Measurements from ENCODE around the gene CD14.
"Not testable (repeated sequence)": the region's sequence is repeated elsewhere in the genome, so short reads cannot be mapped to it uniquely, and the experiment has no call there.

CD14 gene

DNA sequence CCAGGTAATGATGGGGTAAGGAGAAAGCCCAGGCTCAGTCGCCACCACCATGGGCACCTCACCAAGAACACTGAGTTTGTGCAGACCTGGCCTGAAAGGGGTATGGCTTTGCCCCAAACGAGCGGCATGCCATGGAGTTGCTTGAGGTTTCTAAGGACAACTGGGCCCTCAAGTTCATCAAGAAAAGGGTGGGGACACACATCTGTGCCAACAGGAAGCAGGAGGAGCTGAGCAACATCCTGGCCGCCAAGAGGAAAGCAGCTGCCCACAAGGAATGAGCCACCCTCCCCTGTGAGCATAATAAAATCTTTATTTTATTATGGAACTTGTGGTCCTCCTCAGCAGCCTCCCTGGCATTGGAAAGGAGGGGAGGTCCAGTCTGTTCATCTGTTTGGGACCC, 23.8 kb downstream of the CD14 start:
- Histone ChIP-seq H3K9me3 (ENCODE audit: control insufficient read depth in 1 of 2, low read length in 2 of 2) (no peaks in the 10 kb centered on the region), H3K27ac (ENCODE audit: low read length) (peak overlapping the region; percentile 63), H3K36me3 (ENCODE audit: control insufficient read depth in 1 of 2, insufficient read depth in 2 of 2, low read length in 2 of 2) (no peaks in the 10 kb centered on the region), H3K4me3 (ENCODE audit: low read depth in 1 of 2, low read length in 2 of 2) (no peak overlapping the region), H3K4me1 (ENCODE audit: control insufficient read depth in 1 of 2, insufficient read depth in 2 of 2, low read length in 2 of 2) (peaks cover 0 to 9% of the 10 kb centered on the region in 2 donors), H3K27me3 (ENCODE audit: low read depth, low read length) (no peaks in the 10 kb centered on the region)

DNA sequence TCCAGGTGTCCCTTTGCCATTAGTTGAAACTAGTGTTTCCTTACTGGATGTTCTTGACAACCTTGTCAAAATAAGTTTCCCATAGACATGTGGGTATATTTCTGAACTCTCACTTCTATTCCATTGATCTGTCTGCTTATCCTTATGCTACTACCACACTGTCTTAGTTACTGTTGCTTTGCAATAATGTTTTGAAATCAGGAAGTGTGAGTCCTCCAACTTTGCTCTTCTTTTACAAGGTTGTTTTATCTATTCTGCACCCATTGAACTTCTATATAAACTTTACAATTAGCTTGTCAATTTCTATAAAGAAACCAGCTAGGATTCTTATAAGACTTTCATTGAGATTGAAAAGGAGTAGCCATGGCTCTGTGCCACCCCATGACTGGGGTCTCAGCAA, 24.3 kb downstream of the CD14 start:
- H3K4me3 ChIP-seq (ENCODE audit: low read depth in 1 of 2, low read length in 2 of 2), result no peak overlapping the region
- H3K36me3 ChIP-seq (ENCODE audit: control insufficient read depth in 1 of 2, insufficient read depth in 2 of 2, low read length in 2 of 2), result no peaks in the 10 kb centered on the region
- peaks cover 0 to 9% of the 10 kb centered on the region in 2 donors for H3K4me1 ChIP-seq (ENCODE audit: control insufficient read depth in 1 of 2, insufficient read depth in 2 of 2, low read length in 2 of 2)
- H3K27ac ChIP-seq (ENCODE audit: low read length), result peak overlapping the region; percentile 63
- H3K27me3 ChIP-seq (ENCODE audit: low read depth, low read length), result no peaks in the 10 kb centered on the region
- no peaks in the 10 kb centered on the region for H3K9me3 ChIP-seq (ENCODE audit: control insufficient read depth in 1 of 2, low read length in 2 of 2)

DNA sequence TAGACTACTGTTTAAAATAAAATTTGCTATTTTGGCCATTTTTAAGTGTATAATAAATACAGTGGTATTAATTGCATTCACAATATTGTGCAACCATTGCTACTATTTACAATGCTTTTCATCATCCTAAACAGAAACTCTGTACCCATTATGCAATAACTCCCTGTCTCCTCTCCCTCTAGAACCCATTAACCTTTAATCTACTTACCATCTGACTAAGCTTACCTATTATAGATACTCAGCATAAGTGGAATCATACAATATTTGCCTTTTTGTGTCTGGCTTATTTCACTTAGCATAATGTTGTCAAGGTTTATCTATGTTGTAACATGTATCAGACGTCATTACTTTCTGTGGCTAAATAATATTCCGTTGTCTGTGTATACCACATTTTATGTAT, 25.9 kb downstream of the CD14 start:
- Histone ChIP-seq H3K9me3 (ENCODE audit: control insufficient read depth in 1 of 2, low read length in 2 of 2) (no peaks in the 10 kb centered on the region), H3K4me3 (ENCODE audit: low read depth in 1 of 2, low read length in 2 of 2) (no peak overlapping the region), H3K27ac (ENCODE audit: low read length) (no peak overlapping the region), H3K36me3 (ENCODE audit: control insufficient read depth in 1 of 2, insufficient read depth in 2 of 2, low read length in 2 of 2) (no peaks in the 10 kb centered on the region), H3K4me1 (ENCODE audit: control insufficient read depth in 1 of 2, insufficient read depth in 2 of 2, low read length in 2 of 2) (peaks cover 0 to 9% of the 10 kb centered on the region in 2 donors), H3K27me3 (ENCODE audit: low read depth, low read length) (no peaks in the 10 kb centered on the region)

DNA sequence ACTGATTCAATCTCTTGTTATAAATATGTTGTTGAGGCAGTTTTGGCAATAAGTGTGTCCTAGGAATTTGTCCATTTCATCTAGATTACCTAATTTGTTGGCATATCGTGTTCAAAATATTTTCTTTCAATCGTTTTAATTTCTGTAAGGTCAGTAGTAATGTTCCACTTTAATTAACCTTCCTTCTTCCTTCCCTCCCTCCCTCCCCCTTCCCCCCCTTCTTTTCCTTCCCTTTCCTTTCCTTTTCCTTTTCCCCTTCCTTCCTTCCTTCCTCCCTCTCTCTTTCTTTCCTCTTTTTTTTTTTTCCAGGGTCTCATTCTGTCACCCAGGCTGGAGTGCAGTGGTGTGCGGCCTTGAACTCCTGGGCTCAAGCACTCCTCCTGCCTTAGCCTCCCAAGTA, 27.1 kb downstream of the CD14 start:
- Histone ChIP-seq H3K4me1 (ENCODE audit: control insufficient read depth in 1 of 2, insufficient read depth in 2 of 2, low read length in 2 of 2) (peaks cover 0 to 9% of the 10 kb centered on the region in 2 donors), H3K9me3 (ENCODE audit: control insufficient read depth in 1 of 2, low read length in 2 of 2) (no peaks in the 10 kb centered on the region), H3K36me3 (ENCODE audit: control insufficient read depth in 1 of 2, insufficient read depth in 2 of 2, low read length in 2 of 2) (no peaks in the 10 kb centered on the region), H3K4me3 (ENCODE audit: low read depth in 1 of 2, low read length in 2 of 2) (no peak overlapping the region), H3K27me3 (ENCODE audit: low read depth, low read length) (no peaks in the 10 kb centered on the region), H3K27ac (ENCODE audit: low read length) (no peak overlapping the region)

DNA sequence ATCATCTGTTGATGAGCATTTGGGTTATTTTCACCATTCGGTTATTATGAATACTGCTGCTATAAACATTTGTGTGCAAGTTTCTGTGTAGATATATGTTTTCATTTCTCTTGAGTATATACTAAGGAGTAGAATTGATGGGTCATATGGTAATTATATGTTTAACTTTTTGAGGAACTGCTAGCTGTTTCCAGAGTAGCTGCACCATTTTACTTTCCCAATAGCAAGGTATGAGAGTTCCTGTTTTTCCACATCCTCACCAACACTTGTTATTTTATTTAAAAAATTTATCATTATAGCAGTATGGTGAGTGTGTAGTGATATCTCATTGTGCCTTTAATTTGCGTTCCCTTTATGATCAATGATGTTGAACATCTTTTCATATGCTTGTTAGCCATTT, 29.2 kb downstream of the CD14 start:
- H3K27ac ChIP-seq (ENCODE audit: low read length), result no peak overlapping the region

DNA sequence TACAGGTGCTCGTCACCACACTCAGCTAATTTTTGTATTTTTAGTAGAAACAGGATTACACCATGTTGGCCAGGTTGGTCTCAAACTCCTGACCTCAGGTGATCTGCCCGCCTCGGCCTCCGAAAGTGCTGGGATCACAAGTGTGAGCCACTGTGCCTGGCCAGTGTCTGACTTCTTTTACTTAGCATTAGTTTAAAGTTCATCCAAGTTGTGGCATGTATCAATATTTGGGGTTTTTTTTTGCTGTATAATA, 29.6 kb downstream of the CD14 start:
- not testable (repeated sequence) for H3K27me3 ChIP-seq (ENCODE audit: low read depth, low read length); H3K36me3 ChIP-seq (ENCODE audit: control insufficient read depth in 1 of 2, insufficient read depth in 2 of 2, low read length in 2 of 2); H3K4me3 ChIP-seq (ENCODE audit: low read depth in 1 of 2, low read length in 2 of 2); H3K4me1 ChIP-seq (ENCODE audit: control insufficient read depth in 1 of 2, insufficient read depth in 2 of 2, low read length in 2 of 2); H3K9me3 ChIP-seq (ENCODE audit: control insufficient read depth in 1 of 2, low read length in 2 of 2); H3K27ac ChIP-seq (ENCODE audit: low read length)

More for the DNA sequence above, 29.2 kb downstream of the CD14 start:
- Histone ChIP-seq H3K27me3 (ENCODE audit: low read depth, low read length) (no peaks in the 10 kb centered on the region), H3K4me3 (ENCODE audit: low read depth in 1 of 2, low read length in 2 of 2) (no peak overlapping the region), H3K9me3 (ENCODE audit: control insufficient read depth in 1 of 2, low read length in 2 of 2) (no peaks in the 10 kb centered on the region), H3K4me1 (ENCODE audit: control insufficient read depth in 1 of 2, insufficient read depth in 2 of 2, low read length in 2 of 2) (peaks cover 0 to 6% of the 10 kb centered on the region in 2 donors), H3K36me3 (ENCODE audit: control insufficient read depth in 1 of 2, insufficient read depth in 2 of 2, low read length in 2 of 2) (no peaks in the 10 kb centered on the region)

DNA sequence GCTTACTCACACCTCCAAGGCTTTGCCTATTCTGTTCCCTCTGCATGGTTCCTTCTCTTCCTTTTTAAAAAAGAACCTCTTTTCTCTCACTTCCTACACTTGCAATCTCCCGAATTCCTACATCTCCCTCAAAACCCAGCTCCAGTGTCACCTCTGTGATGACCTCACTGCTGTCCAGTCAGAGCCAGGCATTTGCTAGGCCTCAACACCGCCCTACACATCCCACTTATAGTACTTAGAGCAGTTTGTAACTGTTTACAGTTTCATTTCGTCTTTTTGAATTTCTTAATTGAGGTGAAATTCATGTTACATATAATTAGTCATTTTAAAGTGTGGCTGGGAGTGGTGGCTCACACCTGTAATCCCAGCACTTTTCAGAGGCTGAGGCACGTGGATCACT, 30.8 kb downstream of the CD14 start:
- Histone ChIP-seq H3K27me3 (ENCODE audit: low read depth, low read length) (no peaks in the 10 kb centered on the region), H3K9me3 (ENCODE audit: control insufficient read depth in 1 of 2, low read length in 2 of 2) (no peaks in the 10 kb centered on the region), H3K27ac (ENCODE audit: low read length) (no peak overlapping the region), H3K4me3 (ENCODE audit: low read depth in 1 of 2, low read length in 2 of 2) (no peak overlapping the region), H3K36me3 (ENCODE audit: control insufficient read depth in 1 of 2, insufficient read depth in 2 of 2, low read length in 2 of 2) (no peaks in the 10 kb centered on the region), H3K4me1 (ENCODE audit: control insufficient read depth in 1 of 2, insufficient read depth in 2 of 2, low read length in 2 of 2) (no peaks in the 10 kb centered on the region)

DNA sequence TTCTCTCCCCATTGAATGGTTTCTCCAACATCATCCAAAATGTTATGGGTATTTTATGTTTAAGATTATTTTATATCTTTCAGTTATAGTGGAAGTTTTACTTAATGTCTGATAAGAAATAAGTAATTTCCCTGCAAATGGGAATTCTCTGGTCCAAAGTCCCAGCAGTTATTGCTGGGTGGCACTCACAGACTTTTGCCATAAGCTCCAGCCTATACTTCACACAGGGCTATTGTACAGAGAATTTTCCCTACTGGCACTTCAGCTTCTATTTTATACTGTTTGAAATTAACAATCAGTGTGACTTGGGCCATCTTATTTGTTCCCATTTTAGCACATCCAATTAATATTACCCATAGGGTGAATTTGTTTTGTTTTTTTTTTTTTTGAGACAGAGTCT, 32.9 kb downstream of the CD14 start:
- Histone ChIP-seq H3K27ac (ENCODE audit: low read length) (no peak overlapping the region), H3K4me1 (ENCODE audit: control insufficient read depth in 1 of 2, insufficient read depth in 2 of 2, low read length in 2 of 2) (no peaks in the 10 kb centered on the region), H3K4me3 (ENCODE audit: low read depth in 1 of 2, low read length in 2 of 2) (no peak overlapping the region)

DNA sequence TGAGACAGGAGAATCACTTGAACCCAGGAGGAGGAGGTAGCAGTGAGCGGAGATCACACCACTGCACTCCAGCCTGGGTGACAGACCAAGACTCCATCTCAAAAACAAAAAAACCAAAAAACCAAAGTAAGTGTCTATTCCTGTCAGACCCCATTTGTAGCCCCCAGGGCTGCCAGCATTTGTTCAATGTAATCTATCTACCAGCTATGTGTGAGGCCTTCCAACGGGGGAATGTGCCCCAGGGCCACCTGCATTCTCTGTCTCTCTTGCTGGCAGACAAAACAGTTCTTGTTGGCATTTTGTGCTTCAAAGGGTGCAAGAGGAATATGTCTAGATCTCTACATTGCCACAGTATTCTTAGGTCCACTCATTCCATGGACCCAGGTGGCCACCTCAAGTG, 34.1 kb downstream of the CD14 start:
- Histone ChIP-seq H3K27me3 (ENCODE audit: low read depth, low read length) (no peaks in the 10 kb centered on the region), H3K27ac (ENCODE audit: low read length) (no peak overlapping the region), H3K36me3 (ENCODE audit: control insufficient read depth in 1 of 2, insufficient read depth in 2 of 2, low read length in 2 of 2) (no peaks in the 10 kb centered on the region), H3K9me3 (ENCODE audit: control insufficient read depth in 1 of 2, low read length in 2 of 2) (no peaks in the 10 kb centered on the region), H3K4me3 (ENCODE audit: low read depth in 1 of 2, low read length in 2 of 2) (no peak overlapping the region), H3K4me1 (ENCODE audit: control insufficient read depth in 1 of 2, insufficient read depth in 2 of 2, low read length in 2 of 2) (no peaks in the 10 kb centered on the region)

More for the DNA sequence above, 32.9 kb downstream of the CD14 start:
- Histone ChIP-seq H3K36me3 (ENCODE audit: control insufficient read depth in 1 of 2, insufficient read depth in 2 of 2, low read length in 2 of 2) (no peaks in the 10 kb centered on the region), H3K9me3 (ENCODE audit: control insufficient read depth in 1 of 2, low read length in 2 of 2) (no peaks in the 10 kb centered on the region), H3K27me3 (ENCODE audit: low read depth, low read length) (no peaks in the 10 kb centered on the region)

DNA sequence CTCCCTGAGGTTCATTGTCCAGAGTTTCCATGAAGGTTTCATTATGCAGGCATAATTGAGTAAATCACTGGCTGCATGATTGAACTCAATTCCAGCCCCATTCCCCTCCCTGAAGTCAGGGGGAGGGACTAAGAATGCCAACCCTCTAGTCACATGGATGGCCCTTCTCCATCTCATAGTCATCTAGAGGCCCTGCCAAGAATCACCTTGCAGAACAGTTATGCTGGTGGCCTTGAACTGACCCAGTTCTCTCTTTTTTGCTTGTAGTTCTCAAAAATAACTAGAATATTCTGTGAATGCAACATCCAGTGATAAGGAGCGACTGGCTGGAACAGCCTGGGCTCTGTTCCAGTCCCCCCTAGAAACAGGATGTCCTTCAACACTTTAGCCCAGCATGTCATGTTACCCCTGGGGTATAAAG, 36.6 kb downstream of the CD14 start:
- H3K36me3 ChIP-seq (ENCODE audit: control insufficient read depth in 1 of 2, insufficient read depth in 2 of 2, low read length in 2 of 2), result no peaks in the 10 kb centered on the region
- no peaks in the 10 kb centered on the region for H3K4me1 ChIP-seq (ENCODE audit: control insufficient read depth in 1 of 2, insufficient read depth in 2 of 2, low read length in 2 of 2)
- peak overlapping the region; percentile 23 for H3K27ac ChIP-seq (ENCODE audit: low read length)
- H3K27me3 ChIP-seq (ENCODE audit: low read depth, low read length), result no peaks in the 10 kb centered on the region
- no peak overlapping the region for H3K4me3 ChIP-seq (ENCODE audit: low read depth in 1 of 2, low read length in 2 of 2)
- no peaks in the 10 kb centered on the region for H3K9me3 ChIP-seq (ENCODE audit: control insufficient read depth in 1 of 2, low read length in 2 of 2)

DNA sequence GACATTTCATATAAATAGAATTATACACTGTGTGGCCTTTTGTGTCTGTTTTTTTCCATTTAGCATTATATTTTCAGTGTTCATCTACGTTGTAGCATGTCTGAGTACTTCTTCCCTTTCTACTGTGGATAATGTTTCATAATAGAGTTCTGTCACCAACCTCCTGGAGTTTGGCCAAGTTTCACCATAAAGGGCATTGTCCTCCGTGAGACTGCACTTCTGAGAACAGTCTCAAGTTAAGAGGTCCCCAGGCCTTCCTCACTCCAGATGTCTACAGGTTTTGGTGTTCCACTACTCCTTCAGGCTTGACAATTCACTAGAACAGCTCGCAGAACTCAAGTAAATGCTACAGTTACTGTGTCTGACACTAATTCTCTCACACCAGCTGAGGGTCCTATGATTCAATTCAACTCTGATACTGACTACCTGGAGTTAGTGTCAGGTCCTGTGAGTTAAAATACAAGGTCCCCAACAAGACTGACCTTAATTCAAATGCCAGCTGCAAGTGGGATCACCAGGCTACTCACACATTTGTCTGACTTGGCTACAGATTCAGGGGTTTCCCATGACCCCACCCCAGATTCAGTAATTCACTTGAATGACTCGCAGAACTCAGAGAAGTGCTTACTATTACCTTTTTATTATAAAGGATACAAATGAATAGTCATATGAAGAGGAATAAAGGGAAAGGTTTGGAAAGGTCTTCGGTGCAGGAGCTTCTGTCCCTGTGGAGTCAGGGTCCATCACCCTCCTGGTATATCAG, 37.3 kb downstream of the CD14 start:
- H3K9me3 ChIP-seq (ENCODE audit: control insufficient read depth in 1 of 2, low read length in 2 of 2), result no peaks in the 10 kb centered on the region
- H3K27me3 ChIP-seq (ENCODE audit: low read depth, low read length), result no peaks in the 10 kb centered on the region
- H3K27ac ChIP-seq (ENCODE audit: low read length), result peak overlapping the region; percentile 3
- no peak overlapping the region for H3K4me3 ChIP-seq (ENCODE audit: low read depth in 1 of 2, low read length in 2 of 2)
- H3K4me1 ChIP-seq (ENCODE audit: control insufficient read depth in 1 of 2, insufficient read depth in 2 of 2, low read length in 2 of 2), result no peaks in the 10 kb centered on the region
- H3K36me3 ChIP-seq (ENCODE audit: control insufficient read depth in 1 of 2, insufficient read depth in 2 of 2, low read length in 2 of 2), result no peaks in the 10 kb centered on the region

DNA sequence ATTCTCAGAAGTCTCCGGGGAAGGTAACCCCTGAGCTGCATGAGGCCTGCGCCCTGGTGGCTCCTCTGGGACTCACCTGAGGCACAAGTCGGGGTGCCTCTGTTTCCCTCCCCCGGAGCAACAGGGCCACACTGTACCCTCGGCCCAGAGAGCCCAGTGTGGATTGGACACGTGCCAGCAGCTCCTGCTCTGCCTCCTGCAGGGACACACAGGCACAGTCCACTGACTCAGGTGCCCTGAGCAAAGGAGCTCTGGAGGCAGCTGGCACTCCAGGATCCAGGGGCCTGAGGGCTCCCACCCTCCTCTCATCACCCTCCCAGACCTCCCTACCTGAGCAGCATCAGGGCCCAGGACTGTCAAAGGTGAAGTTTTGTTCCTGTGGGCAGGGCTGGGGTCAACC, 38.8 kb downstream of the CD14 start:
- Histone ChIP-seq H3K27me3 (ENCODE audit: low read depth, low read length) (no peaks in the 10 kb centered on the region), H3K4me1 (ENCODE audit: control insufficient read depth in 1 of 2, insufficient read depth in 2 of 2, low read length in 2 of 2) (no peaks in the 10 kb centered on the region), H3K9me3 (ENCODE audit: control insufficient read depth in 1 of 2, low read length in 2 of 2) (no peaks in the 10 kb centered on the region), H3K4me3 (ENCODE audit: low read depth in 1 of 2, low read length in 2 of 2) (no peak overlapping the region), H3K36me3 (ENCODE audit: control insufficient read depth in 1 of 2, insufficient read depth in 2 of 2, low read length in 2 of 2) (no peaks in the 10 kb centered on the region), H3K27ac (ENCODE audit: low read length) (no peak overlapping the region)

Data from muscle layer of duodenum (tissue), 2 donors.